Fibroblast of skin of scalp (primary cell): ENCODE results near the gene CPNE5.

Experiments used
- DNase-seq: peaks from one replicate; pipeline ENCODE4 v3.0.0-alpha.2; 2013

CPNE5 gene

DNA sequence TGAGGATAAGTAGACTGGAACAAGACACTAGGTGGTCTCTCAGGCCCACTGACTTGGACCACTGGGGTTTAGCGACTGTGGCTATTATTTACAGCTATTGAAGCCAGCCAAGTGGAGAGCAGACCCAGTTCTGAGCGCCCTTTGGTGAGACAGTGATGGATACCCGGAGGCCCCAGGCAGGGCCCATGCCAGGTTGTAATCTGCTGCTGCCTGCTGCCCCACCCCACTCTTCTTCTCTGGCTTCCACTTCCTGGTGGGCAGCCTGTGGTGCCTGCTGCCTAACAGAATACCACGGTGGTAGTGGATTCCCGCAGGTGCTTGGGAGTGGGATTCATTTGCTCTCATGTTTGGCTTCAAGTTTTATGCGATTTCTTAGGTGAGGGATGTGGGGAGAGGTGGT, 141.0 kb downstream of the CPNE5 start:
- DNase-seq: no peak

DNA sequence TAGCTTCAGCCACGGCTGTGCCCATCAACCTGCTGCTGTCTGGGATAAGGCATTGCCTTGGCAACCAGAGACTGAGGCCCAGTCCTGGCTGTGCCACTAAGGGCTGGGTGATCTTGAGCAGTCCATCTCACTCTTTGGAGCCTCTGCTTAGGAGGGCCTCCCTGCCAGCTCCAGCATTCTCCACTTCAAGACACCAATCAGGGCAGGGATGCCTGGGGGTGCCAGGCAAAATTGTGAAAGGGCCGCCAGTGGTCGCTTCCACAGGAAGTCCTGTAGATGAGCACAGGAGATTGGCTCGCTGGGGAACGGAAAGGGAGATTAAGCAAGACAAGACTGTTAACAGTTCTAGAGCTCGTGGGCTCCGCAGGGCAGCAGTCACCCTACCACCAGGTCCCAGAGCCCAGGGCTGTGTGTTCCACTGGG, 141.8 kb downstream of the CPNE5 start, which contains the start of gene RAB44:
TSS of gene RAB44 (plus strand) at position 346 of the 423 bp plus-strand sequence. CDS start 6,410 bp downstream, outside the sequence.
- no peak for DNase-seq

DNA sequence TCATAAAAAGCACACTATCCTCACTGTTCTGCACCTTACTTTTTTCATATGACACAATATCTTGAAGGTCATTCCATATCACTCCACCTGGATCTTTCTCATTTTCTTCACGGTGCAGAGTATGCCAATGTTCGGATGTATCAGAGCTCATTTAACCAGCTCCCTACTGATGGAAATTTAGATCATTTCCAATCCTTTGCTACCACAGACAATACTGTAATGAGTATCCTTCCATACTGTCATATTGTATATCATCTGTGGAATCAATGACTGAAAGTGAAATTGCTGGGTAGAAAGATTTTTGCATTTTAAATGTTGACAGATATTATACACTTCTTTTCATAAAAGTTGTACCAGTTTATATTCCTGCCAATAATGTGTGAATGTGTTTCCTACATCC, 143.8 kb downstream of the CPNE5 start:
- no peak for DNase-seq

DNA sequence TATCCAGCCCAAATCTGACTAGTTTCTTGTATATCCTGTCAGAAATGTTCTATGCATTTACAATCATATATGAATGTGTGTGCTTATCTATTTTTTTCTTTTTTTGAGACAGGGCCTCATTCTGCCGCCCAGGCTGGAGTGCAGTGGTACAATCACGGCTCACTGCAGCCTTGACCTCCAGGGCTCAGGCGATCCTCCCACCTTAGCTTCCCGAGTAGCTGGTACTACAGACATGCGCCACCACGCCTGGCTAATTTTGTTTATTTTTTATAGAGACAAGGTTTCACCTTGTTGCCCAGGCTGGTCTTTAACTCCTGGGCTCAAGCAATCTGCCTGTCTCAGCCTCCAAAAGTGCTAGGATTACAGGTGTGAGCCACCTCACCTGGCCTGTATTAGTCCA, 144.6 kb downstream of the CPNE5 start:
- no peak for DNase-seq

DNA sequence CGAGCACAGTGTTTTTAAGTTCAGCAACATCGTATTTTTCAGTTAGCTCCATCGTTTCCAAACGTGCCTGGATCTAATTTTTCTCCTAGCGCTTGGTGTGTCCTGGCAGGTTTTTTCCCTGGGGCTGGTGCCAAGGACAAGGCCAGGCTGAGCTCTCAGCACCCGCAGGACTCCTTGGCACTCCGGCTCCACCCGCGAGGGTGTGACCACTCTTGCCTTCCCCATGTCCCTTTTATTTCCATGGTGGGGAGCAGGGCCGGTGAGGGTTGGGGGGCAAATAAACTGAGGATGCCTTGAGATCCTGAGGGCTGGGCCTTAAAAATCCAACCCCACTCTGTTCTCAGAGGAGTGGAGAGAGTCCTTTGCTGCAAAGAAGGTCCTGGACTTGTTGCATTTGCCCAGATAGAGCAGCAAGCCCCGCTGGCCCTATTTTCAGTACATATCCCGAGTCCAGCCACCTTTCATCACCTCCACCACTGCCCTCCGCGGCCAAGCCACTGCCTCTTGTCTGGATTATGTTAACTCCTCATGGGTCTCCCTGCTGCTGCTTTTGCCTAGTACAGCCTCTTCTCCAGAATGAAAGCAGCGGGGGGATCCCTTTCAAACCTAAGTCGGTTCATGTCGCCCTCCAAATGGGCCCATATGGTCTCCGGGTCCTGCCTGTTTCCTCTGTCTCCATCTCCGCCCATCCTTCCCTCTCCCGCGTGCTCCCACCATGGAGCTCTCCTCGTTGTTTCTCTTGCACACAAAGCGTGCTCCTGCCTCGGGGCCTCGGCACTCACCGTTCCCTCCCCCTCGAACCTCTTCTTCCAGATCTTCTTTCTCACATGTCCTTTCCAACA, 146.2 kb downstream of the CPNE5 start:
- DNase-seq: no peak

DNA sequence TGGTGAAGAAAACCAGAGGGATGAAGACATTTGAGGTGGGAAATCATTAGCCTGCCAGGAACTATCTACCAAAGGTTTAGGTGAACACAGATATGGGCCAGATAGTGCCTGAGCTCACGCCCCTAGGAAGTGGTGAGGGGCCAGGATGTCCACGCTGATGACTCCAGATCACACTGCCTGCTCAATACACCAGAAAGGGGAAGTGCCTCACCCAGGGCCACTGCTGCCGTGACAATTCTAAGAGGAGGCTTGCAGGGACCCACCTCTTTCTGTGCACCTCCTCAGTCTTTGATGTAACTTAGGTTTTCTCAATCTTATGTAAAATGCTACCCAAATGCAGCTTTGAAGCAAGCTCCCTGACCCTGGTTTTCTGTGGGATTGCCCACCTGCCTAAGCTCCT, 147.0 kb downstream of the CPNE5 start:
- DNase-seq: no peak

DNA sequence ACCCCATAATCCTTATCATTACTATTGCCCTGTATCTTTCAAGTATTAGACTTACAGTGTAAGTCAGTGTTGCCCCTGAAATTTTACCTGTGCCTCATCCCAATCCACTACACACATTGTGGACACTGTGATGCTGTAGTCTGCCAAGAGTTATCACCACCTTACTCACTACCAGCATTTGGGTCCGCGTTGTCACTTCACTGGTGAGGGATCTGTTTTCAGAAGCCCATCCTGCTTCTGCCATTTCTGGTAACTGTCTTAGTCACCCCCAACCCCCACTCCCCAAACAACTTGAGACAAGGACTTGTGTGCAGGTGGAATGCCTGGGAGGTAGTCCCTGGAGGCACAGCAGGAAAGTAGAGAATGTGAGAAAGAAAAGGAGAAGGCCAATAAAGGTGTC, 147.6 kb downstream of the CPNE5 start:
- no peak for DNase-seq

DNA sequence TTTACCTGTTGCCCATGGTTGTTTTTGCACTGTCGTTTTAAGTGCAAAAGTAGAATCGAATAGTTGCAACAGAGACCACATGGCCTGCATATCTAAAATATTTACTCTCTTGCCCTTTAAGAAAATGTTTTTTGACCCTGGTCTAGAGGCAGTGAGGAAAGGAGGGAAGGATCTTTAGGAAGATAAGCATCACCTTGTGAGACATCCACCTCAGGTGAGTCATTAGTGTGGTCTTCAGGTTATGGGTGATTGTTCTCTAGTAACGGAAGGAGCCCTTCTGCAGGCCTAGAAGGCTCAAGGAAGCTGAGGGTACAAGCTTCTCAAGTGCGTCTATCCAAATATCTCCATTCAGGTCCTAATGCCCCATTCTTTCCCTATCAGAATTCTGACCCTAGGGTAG, 148.2 kb downstream of the CPNE5 start:
- DNase-seq: no peak
